ENCODE measurements around the gene HS6ST1. TPM values are rescaled to one million over a fixed set of nuclear protein-coding genes. Genes with fewer than 3 reads are reported as not detected.
"Not testable (repeated sequence)": the region's sequence is repeated elsewhere in the genome, so short reads cannot be mapped to it uniquely, and the experiment has no call there.

HS6ST1 gene
- total RNA-seq, 2 donors from 2014 or later = 20.5 to 40.4 TPM

GRCh38 chr2:128268145-128268544 lies 50.5 kb downstream of the HS6ST1 start:
- intact Hi-C loops (cut with DNase I, micrococcal nuclease); DNase-seq: not testable (repeated sequence)

GRCh38 chr2:128267649-128268048 lies 51.0 kb downstream of the HS6ST1 start:
- intact Hi-C loops (cut with DNase I, micrococcal nuclease); DNase-seq; ATAC-seq: not testable (repeated sequence)

More at GRCh38 chr2:128268145-128268544, 50.5 kb downstream of the HS6ST1 start:
- not testable (repeated sequence) for ATAC-seq

GRCh38 chr2:128267197-128267596 lies 51.5 kb downstream of the HS6ST1 start:
- DNase-seq; ATAC-seq; intact Hi-C loops (cut with DNase I, micrococcal nuclease): not testable (repeated sequence)

DNA sequence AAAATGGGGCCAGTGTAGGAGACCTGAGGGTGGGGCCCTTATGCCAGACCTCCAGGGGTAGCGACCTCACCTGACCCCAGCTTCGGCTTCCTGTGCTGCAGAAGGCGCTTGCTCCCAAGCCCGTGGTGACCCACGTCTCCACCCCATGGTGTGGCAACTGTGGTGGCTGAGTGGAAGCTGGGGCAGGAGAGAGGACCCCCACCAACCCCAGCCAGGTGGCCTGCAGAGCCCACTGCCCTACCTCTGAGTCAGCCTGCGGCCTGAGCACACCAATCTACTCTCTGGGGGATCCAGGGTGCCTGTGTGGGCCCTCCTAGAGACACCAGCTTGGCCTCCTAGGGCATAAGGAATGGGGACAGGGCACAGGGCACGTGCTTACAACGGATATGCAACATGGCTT lies 52.2 kb downstream of the HS6ST1 start:
- DNase-seq; ATAC-seq; intact Hi-C loops (cut with DNase I, micrococcal nuclease): not testable (repeated sequence)

DNA sequence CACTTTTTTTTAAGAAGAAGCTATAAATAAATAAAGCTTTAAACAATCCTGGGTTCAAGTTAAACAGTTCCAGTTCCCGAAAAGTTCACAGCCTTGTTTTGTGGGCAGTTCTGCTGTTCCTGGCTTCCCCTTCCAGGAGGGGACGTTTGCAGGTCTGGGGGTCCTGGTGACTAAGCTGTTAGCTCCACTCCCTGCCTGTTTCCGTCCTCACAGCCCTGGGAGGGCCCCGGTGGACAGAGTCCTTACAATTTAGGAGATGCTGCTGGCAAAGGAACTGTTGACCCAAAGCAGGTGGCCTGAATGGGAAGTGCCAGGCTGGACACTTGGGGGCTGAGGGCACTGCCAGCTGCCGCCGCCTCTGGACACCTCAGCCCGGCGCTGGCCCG lies 53.1 kb downstream of the HS6ST1 start:
- ATAC-seq; DNase-seq; intact Hi-C loops (cut with DNase I, micrococcal nuclease): not testable (repeated sequence)

GRCh38 chr2:128264881-128265607 lies 53.6 kb downstream of the HS6ST1 start:
- DNase-seq (no peak), ATAC-seq (no peak)
- intact Hi-C loops (cut with DNase I, micrococcal nuclease) = no loop called here

DNA sequence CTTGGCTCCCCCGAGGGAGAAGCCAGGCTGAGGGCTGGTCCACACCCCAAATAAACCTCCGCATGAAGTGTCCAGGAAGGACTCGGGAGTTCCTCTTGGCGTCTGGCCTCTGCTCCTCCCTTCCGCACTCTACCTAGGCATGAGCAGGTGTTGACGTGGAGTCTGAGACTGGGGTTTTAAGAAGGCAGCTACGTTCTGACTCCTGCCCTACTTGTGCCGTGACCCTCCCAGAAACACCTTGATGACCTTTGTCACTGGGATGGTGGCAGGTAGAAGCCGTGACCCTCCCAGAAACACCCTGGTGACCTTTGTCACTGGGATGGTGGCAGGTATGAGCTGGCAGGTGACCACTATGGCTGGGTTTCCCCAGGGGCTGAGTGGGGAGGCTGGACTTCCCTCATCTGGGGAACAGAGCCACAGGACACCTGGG lies 54.8 kb downstream of the HS6ST1 start:
- intact Hi-C loops (cut with DNase I, micrococcal nuclease) = no loop called here

DNA sequence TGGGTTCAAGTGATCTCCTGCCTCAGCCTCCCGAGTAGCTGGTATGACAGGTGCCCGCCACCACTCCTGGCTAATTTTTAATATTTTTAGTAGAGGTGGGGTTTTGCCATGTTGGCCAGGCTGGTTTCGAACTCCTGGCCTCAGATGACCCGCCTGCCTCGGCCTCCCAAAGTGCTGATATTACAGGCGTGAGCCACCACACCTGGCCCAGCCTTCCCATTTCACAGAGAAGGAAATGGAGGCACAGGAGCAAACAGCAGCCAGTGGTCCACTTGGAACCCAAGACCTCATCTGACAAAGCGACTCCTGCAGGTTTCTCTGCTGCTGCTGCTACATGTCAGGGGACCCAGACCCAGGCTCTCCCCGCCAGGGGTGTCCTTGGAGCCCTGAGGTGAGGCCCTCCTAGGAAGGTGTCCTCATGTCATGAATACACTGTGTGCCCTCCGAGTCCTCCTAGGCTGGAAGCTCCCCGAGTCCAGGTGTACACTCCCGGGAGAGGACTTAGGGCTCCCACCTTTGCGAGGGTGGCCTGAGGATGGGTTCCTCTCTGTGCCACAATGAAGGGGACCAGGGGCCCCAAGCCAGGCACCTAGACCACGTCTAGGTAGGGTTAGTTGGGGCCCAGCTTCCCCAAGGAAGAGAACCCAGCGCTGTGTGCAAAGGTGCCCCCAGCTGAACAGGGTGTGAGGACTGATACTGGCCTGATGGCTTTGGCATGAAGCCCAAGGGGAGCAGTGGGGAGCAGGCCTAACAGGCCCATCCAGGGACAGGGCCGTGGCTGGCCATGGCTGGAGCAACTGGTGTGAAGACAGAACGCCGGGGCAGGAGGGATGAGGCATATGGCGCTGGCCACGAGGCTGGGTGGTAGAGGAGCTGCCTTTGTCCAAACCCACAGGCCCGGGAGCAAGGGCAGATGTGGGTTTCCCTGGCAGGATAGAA lies 56.1 kb downstream of the HS6ST1 start:
- intact Hi-C loops (cut with DNase I, micrococcal nuclease) = no loop called here
- no peak for DNase-seq
- no peak for ATAC-seq

More for the DNA sequence above, 54.8 kb downstream of the HS6ST1 start:
- DNase-seq (peak; percentile 44 to 70), ATAC-seq (peak; percentile 90)

DNA sequence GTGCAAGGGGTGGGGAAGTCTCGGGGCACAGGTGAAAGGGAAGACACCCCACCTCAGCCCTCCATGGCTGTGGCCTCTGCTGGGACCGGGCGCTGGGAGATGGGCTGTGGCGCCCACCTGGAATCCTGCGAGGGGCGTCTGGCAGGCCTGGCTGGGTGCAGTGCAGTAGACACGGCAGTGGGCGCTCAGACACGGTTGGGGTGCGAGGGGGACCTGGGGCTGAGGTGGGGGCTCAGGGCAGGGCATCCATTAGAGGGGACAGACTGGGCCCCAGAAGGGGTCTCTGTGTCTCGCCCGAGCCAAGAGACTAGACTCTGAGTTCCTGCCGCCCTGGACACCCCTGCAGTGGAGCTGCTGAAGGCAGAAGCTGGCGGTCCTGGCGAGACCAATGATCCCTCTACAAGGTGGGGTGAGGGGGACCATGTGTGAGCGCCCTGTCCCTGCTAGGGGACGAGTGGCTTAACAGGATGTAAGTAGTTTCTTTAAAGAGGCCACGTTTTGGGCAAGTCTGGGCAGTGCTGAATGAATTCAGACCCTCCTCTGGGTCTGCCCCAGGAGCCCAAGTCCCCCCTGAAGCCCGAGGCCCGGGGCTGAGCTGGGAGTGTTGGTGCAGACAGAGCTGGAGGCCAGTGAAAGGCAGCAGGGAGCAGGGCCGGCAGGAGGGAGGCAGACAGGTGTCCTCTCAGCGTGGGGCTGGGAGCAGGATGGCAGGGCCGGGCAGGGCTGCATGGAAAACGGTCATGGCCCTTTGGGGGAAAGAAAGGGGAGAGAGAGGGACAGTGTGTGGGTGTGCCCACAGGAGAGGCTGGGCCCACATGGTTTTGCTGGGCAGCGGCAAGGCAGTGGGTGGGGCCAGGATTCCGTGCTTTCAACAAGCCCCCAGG lies 57.2 kb downstream of the HS6ST1 start:
- intact Hi-C loops (cut with DNase I, micrococcal nuclease) = no loop called here
- no peak for DNase-seq
- ATAC-seq = no peak

DNA sequence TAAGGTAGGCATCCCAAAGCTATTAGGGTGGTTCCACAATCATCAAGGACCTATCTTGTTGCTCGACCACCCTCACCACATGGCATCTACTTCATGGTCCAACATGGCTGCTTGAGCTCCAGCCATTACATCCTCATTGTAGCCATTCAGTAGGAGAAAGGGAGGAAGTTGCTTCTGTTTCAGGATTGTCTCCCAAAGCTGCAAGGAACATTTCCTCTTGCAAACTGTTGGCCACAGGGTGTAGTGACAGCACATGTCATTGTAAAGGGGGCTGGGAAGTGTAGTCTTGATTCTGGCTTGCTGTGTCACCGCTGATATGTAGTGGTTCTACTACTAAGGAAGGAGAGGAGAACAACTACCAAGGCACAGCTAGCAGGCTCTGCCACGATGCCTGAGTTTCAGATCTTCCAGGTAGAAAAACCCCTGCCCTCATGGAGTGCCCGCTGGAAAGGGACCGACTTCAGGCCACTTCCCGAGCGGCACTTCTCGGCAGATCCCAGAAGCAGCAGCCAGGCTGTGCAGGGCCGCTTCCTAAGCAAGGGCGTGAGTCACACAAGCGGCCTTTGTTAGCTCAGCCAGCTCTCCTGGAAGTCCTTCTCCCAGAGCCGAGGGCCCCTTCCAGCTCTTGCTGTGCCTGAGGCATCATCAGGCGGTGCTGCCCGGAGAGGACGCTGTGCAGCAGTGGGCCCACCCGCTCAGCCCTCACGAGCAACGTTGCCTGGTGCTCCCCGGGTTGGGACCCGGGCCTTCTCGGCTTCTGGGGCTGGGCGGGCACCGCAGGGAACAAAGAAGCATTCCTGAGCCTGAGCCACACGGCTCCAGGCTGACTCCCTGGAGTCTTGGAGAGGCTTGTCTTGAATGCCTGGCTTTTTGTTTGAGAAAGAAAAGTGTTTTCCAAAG lies 58.2 kb downstream of the HS6ST1 start:
- ATAC-seq = no peak
- no peak for DNase-seq
- intact Hi-C loops (cut with DNase I, micrococcal nuclease) = no loop called here

GRCh38 chr2:128259585-128259984 lies 59.1 kb downstream of the HS6ST1 start:
- no peak for ATAC-seq

DNA sequence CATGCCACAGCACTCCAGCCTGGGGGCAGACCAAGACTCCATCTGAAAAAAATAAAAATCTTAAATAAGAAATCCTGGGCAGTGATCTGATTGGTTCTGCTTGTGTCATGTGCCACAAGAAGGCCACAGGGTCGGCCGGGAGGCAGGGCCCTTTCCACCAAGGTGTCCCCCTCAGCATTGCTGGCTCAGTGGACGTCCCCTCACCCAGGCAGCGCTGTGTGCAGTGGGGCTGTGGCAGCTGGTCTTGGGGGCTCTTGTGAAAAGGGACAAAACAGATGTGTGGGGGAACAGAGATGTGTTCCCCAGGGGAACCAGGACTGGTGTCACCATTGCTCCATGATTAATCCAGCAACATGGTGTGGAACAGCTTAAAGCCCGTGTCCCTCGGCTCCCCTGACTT lies 60.5 kb downstream of the HS6ST1 start:
- intact Hi-C loops (cut with DNase I, micrococcal nuclease) = no loop called here
- ATAC-seq = no peak

More at GRCh38 chr2:128259585-128259984, 59.1 kb downstream of the HS6ST1 start:
- DNase-seq = no peak
- intact Hi-C loops (cut with DNase I, micrococcal nuclease) = no loop called here

DNA sequence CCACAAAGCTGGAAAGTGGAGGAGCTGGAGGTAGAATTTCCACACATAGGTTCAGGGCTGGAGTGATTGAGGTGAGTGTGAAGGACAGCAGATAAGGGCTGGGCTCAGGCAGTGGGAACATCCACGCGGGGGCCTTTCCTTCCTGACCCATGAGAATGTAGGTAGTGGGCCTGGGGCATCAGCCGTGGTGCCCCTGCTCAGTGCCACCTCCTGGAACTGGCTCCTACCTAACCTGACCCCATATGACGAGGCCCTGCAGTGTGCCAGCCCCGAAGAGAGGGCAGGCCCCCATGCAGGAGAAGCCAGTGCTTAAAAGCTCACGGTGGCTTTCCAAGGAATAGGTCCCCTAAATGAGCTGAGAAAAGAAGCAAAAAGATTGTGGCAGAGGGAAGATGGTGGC lies 66.2 kb downstream of the HS6ST1 start:
- ATAC-seq (no peak), DNase-seq (no peak)
- intact Hi-C loops (cut with DNase I, micrococcal nuclease) = no loop called here

More for the DNA sequence above, 60.5 kb downstream of the HS6ST1 start:
- no peak for DNase-seq

- DNase-seq; intact Hi-C loops (cut with DNase I, micrococcal nuclease): not testable (repeated sequence)
These were observed 66.6 kb downstream of the HS6ST1 start for GRCh38 chr2:128252086-128252485.

DNA sequence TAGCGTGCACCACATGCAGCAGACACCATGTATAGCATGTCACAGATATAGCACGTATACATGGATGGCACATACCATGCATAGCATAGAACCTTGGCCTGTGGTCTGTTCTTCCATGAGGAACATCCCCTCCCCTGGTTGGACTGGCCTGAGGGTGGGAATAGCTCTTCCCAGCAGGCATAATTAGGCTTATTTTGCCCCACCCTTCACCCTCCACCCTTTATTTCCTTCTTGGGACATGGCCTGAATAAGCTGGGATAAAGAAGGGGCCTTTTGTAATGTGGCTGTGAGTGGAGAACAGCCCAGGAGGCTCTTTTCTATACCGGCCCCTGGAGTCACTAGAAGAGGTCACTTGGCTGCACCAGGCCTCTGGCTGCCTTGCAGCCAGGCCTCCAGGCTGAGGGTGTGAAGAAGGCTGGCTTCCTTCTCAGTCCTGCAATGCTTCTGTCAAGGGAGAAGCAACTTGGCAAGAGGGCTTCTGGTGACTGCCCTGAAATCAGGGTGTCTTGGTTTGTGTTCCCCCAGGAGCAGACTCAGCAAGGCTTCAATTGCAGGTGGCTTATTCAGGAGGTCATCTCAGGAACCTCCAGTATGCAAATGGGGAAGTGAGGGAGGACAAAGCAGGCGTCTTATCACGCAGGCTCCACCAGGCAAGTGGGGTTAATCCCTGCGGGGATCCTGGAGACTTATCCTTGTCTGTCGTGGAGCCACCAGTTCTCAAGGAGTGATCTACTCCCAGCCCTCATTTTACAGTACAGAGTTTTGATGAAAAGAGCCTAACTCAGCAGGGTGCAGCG lies 68.2 kb downstream of the HS6ST1 start:
- intact Hi-C loops (cut with DNase I, micrococcal nuclease) = no loop called here
- ATAC-seq (no peak), DNase-seq (no peak)

More at GRCh38 chr2:128252086-128252485, 66.6 kb downstream of the HS6ST1 start:
- ATAC-seq = peak; percentile 56

- DNase-seq (no peak), ATAC-seq (no peak)
- intact Hi-C loops (cut with DNase I, micrococcal nuclease) = no loop called here
These were observed 69.1 kb downstream of the HS6ST1 start for GRCh38 chr2:128249555-128249954.

DNA sequence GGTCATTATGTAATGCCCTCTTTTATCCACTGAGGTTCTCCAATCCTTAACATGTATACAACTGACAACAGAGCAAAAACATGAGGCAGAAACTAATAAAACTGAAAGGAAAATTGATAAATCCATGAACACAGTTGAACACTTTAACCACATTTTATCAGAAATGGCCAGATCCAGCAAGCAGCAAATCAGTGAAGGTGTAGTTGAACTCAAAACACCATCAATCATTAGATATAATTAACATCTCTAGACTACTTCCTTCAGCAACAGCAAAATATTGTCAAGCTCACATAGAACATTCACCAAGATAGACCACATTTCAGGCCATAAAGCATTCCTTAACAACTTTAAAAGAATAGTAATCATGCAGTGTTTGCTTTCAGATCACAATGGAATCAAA lies 72.9 kb downstream of the HS6ST1 start:
- ATAC-seq = no peak
- intact Hi-C loops (cut with DNase I, micrococcal nuclease) = no loop called here

More for the DNA sequence above, 72.9 kb downstream of the HS6ST1 start:
- DNase-seq = no peak
